ENCODE measurements around the gene ZBTB16.

ZBTB16 gene

GRCh38 chr11:114194702-114195101 lies 135.2 kb downstream of the ZBTB16 start:
- in situ Hi-C loops (cut with MboI; ENCODE audit: low pct_unique_long_range_greater_than_20kb, low sequenced_read_pairs, unreplicated experiment): no loop called here
- no peak for DNase-seq (ENCODE audit: low spot score)
- TF ChIP-seq, protein P1, sequence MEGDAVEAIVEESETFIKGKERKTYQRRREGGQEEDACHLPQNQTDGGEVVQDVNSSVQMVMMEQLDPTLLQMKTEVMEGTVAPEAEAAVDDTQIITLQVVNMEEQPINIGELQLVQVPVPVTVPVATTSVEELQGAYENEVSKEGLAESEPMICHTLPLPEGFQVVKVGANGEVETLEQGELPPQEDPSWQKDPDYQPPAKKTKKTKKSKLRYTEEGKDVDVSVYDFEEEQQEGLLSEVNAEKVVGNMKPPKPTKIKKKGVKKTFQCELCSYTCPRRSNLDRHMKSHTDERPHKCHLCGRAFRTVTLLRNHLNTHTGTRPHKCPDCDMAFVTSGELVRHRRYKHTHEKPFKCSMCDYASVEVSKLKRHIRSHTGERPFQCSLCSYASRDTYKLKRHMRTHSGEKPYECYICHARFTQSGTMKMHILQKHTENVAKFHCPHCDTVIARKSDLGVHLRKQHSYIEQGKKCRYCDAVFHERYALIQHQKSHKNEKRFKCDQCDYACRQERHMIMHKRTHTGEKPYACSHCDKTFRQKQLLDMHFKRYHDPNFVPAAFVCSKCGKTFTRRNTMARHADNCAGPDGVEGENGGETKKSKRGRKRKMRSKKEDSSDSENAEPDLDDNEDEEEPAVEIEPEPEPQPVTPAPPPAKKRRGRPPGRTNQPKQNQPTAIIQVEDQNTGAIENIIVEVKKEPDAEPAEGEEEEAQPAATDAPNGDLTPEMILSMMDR (IDR thresholded peaks at IDR 0.05; ENCODE audit: extremely low read depth, insufficient read depth, missing control alignments): no peak

DNA sequence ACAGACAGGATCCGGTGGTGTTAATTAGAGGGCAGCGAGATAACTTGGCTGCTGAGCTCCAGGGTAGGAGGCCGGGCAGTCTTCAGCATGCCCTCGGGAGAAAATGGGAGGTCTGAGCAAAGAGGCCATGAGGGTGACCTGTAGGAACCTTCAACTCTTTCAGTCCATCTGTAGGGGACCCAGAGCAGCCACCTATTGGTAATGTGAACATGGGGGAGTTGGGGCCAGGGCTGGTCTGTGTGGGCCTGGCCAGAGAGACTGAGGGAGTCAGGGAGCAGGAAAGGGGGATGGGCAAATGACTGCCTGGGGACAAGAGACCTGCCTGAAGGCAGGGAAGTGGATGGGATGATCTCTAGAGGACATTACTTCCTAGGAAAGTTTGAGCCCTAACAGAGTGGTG lies 135.6 kb downstream of the ZBTB16 start:
- TF ChIP-seq, protein P1 (IDR thresholded peaks at IDR 0.05; ENCODE audit: extremely low read depth, insufficient read depth, missing control alignments): no peak
- in situ Hi-C loops (cut with MboI; ENCODE audit: low pct_unique_long_range_greater_than_20kb, low sequenced_read_pairs, unreplicated experiment): no loop called here
- DNase-seq (ENCODE audit: low spot score): no peak

DNA sequence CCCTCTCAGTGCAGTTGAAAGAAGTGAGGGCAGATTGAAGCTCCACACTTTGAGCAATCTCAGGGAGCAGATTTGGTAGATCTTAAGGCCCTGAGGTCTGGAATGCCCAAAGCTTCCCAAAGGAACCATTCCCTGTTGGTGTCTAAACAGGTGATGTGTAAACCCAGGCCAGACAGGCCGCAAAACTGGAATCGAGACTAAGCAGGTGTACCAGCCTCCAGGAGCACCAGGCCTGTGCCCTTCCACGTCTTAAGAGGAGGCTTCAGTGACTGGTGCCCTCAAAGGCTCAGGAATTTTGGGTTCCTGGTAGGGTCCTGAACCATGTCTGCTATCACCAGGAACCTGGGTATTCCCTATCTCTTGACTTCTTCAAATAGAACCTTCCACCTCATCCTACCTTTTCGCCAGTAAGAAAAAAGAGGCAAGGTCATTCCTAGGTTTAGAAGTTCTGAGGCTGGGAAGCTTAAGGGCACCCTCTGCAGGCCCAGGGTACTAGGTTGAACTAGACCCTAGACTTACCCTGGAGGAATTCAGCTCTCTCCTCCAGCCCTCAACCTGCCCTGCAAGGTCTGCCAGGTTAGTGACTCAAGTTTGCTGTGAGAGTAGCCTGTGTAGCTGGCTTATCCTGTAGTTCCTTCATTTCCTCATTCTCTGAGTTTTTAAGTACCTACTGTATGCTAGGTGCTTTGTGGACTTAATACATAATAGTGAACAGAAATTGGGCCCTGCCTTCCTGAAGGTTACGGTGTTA lies 136.6 kb downstream of the ZBTB16 start:
- TF ChIP-seq, protein P1 (IDR thresholded peaks at IDR 0.05; ENCODE audit: extremely low read depth, insufficient read depth, missing control alignments): no peak
- in situ Hi-C loops (cut with MboI; ENCODE audit: low pct_unique_long_range_greater_than_20kb, low sequenced_read_pairs, unreplicated experiment): no loop called here
- peak; percentile 26 for DNase-seq (ENCODE audit: low spot score)

GRCh38 chr11:114196997-114197703 lies 137.6 kb downstream of the ZBTB16 start:
- peak; percentile 53 for DNase-seq (ENCODE audit: low spot score)
- TF ChIP-seq, protein P1 (IDR thresholded peaks at IDR 0.05; ENCODE audit: extremely low read depth, insufficient read depth, missing control alignments): no peak
- in situ Hi-C loops (cut with MboI; ENCODE audit: low pct_unique_long_range_greater_than_20kb, low sequenced_read_pairs, unreplicated experiment): no loop called here

GRCh38 chr11:114197799-114198500 lies 138.4 kb downstream of the ZBTB16 start:
- TF ChIP-seq, protein P1 (IDR thresholded peaks at IDR 0.05; ENCODE audit: extremely low read depth, insufficient read depth, missing control alignments): no peak

GRCh38 chr11:114199051-114199450 lies 139.5 kb downstream of the ZBTB16 start:
- no peak for DNase-seq (ENCODE audit: low spot score)
- TF ChIP-seq, protein P1 (IDR thresholded peaks at IDR 0.05; ENCODE audit: extremely low read depth, insufficient read depth, missing control alignments): no peak
- in situ Hi-C loops (cut with MboI; ENCODE audit: low pct_unique_long_range_greater_than_20kb, low sequenced_read_pairs, unreplicated experiment): no loop called here

More at GRCh38 chr11:114197799-114198500, 138.4 kb downstream of the ZBTB16 start:
- DNase-seq (ENCODE audit: low spot score): no peak
- in situ Hi-C loops (cut with MboI; ENCODE audit: low pct_unique_long_range_greater_than_20kb, low sequenced_read_pairs, unreplicated experiment): no loop called here
